Progenitor cell of endocrine pancreas (in vitro differentiated cells): ENCODE measurements around the gene ZNHIT1. TPM values are rescaled to one million over a fixed set of nuclear protein-coding genes. Genes with fewer than 3 reads are reported as not detected.

Source experiments
- DNase-seq: peaks from one replicate; pipeline ENCODE4 v3.0.0; 2021; ENCODE audit warnings: low spot score; ENCODE audit not compliant: unreplicated experiment
- H3K27ac Mint-ChIP-seq: 2 replicates; pipeline ENCODE4 v1.8.0; 2021; ENCODE audit warnings: mild to moderate bottlenecking, moderate library complexity, mixed read lengths
- H3K27me3 Mint-ChIP-seq: 2 replicates; pipeline ENCODE4 v1.8.0; 2021; ENCODE audit warnings: mixed read lengths
- H3K36me3 Mint-ChIP-seq: 2 replicates; pipeline ENCODE4 v1.8.0; 2022; ENCODE audit warnings: mixed read lengths; ENCODE audit not compliant: insufficient read depth
- H3K4me1 Mint-ChIP-seq: 2 replicates; pipeline ENCODE4 v1.8.0; 2021; ENCODE audit warnings: low read depth, mixed read lengths
- H3K4me3 Mint-ChIP-seq: 2 replicates; pipeline ENCODE4 v1.8.0; 2021; ENCODE audit warnings: low read depth, mild to moderate bottlenecking, moderate library complexity, mixed read lengths
- H3K9me3 Mint-ChIP-seq: 2 replicates; pipeline ENCODE4 v1.8.0; 2021; ENCODE audit warnings: low read depth, mixed read lengths
- CTCF ChIP-seq: fragments of 200-600 bp; sonication (generic); IDR thresholded peaks from one replicate; pipeline ENCODE4 v1.5.0; 2021; ENCODE audit warnings: antibody characterized with exemption, mild to moderate bottlenecking; ENCODE audit not compliant: unreplicated experiment
- total RNA-seq: library from RNA; stranded (reverse); gene quantifications from 2 replicates; pipeline ENCODE4 v1.2.1, GENCODE V29; 2021

ZNHIT1 gene
- total RNA-seq, 1 donor from 2014 or later = 62.2 TPM

- no peak for TF ChIP-seq CTCF
- Mint-ChIP-seq H3K4me3 (no peak overlapping the region), H3K36me3 (peaks cover 6% of the 10 kb centered on the region), H3K4me1 (peaks cover 22% of the 10 kb centered on the region), H3K27ac (peak overlapping the region; percentile 61), H3K9me3 (no peaks in the 10 kb centered on the region), H3K27me3 (no peaks in the 10 kb centered on the region)
- no peak for DNase-seq
Measured at GRCh38 chr7:101240226-101241014, 22.5 kb downstream of the ZNHIT1 start.

- no peak overlapping the region for H3K4me3 Mint-ChIP-seq
- H3K27me3 Mint-ChIP-seq = no peaks in the 10 kb centered on the region
- peaks cover 22% of the 10 kb centered on the region for H3K4me1 Mint-ChIP-seq
- H3K36me3 Mint-ChIP-seq = peaks cover 6% of the 10 kb centered on the region
- H3K9me3 Mint-ChIP-seq = no peaks in the 10 kb centered on the region
- TF ChIP-seq CTCF = no peak
- no peak for DNase-seq
- no peak overlapping the region for H3K27ac Mint-ChIP-seq
Measured at GRCh38 chr7:101241015-101241363, 23.0 kb downstream of the ZNHIT1 start.

- Mint-ChIP-seq H3K4me3 (no peak overlapping the region), H3K27ac (no peak overlapping the region)
Measured at GRCh38 chr7:101241443-101242349, 23.7 kb downstream of the ZNHIT1 start.

GRCh38 chr7:101243646-101244374, 25.8 kb downstream of the ZNHIT1 start:
- Mint-ChIP-seq H3K4me3 (peak overlapping the region; percentile 97), H3K9me3 (no peaks in the 10 kb centered on the region), H3K27ac (peak overlapping the region; percentile 56), H3K36me3 (peaks cover 7% of the 10 kb centered on the region), H3K4me1 (peaks cover 13% of the 10 kb centered on the region), H3K27me3 (no peaks in the 10 kb centered on the region)
- DNase-seq = no peak
- no peak for TF ChIP-seq CTCF

More at GRCh38 chr7:101241443-101242349, 23.7 kb downstream of the ZNHIT1 start:
- H3K9me3 Mint-ChIP-seq = no peaks in the 10 kb centered on the region
- peaks cover 6% of the 10 kb centered on the region for H3K36me3 Mint-ChIP-seq
- DNase-seq = no peak
- H3K27me3 Mint-ChIP-seq = no peaks in the 10 kb centered on the region
- H3K4me1 Mint-ChIP-seq = peaks cover 22% of the 10 kb centered on the region
- TF ChIP-seq CTCF = no peak
